K562 (cell line): Measurements from ENCODE around the gene DPEP2.

Experiments
- CBX8 ChIP-seq: fragments of 200-600 bp; sonication (generic); IDR thresholded peaks from 2 replicates; pipeline ENCODE4 v1.6.1; 2012; ENCODE audit warnings: borderline replicate concordance, mixed run types, low read depth, mild to moderate bottlenecking, moderate library complexity, mixed read lengths, low read length, control low read depth, inconsistent platforms; ENCODE audit not compliant: poor library complexity, severe bottlenecking; ENCODE audit errors: extremely low read depth
- EP300 ChIP-seq: IDR thresholded peaks from 2 replicates; pipeline ENCODE4 v1.6.1; 2012; ENCODE audit warnings: low read length, improper control_type of control experiment
- EZH2 ChIP-seq: IDR thresholded peaks from 2 replicates; pipeline ENCODE4 v1.6.1; 2012; ENCODE audit warnings: low read depth, mild to moderate bottlenecking, inconsistent platforms, low read length, borderline replicate concordance
- FOXK2 ChIP-seq, 2 experiments: fragments of 450-650 bp; IDR thresholded peaks in 1 of 2; conservative IDR thresholded peaks in 1 of 2; 2 replicates each; pipeline ENCODE4 v1.6.1; 2016; ENCODE audit warnings: low read depth in 2 of 2, mild to moderate bottlenecking in 1 of 2
- TCF7 ChIP-seq: sonication (generic); IDR thresholded peaks from 2 replicates; pipeline ENCODE4 v1.6.1; 2016; ENCODE audit warnings: antibody characterized with exemption, borderline replicate concordance
- ZFX ChIP-seq: sonication (generic); formaldehyde crosslinking; IDR thresholded peaks from 2 replicates; pipeline ENCODE4 v1.8.0; 2022; ENCODE audit warnings: mild to moderate bottlenecking, missing genetic modification reagents, moderate library complexity
- TF ChIP-seq, protein P1 (sequence below): fragments of 250-450 bp; sonication (Bioruptor Pico); IDR thresholded peaks from 2 replicates; pipeline ENCODE4 v1.8.0; 2021; ENCODE audit warnings: mild to moderate bottlenecking, moderate library complexity
- TF ChIP-seq, protein P2 (sequence below): sonication (generic); formaldehyde crosslinking; IDR thresholded peaks from 2 replicates; pipeline ENCODE4 v1.8.1; 2023; ENCODE audit warnings: mild to moderate bottlenecking, missing genetic modification reagents, moderate library complexity

GRCh38 chr16:68005786-68006286, 6.6 kb upstream of the DPEP2 start:
- TF ChIP-seq EZH2 (no peak), ZFX (no peak; the same call in 1 of the 2 replicates), EP300 (no peak), FOXK2 (conservative IDR thresholded peaks at IDR 0.05 in 1 of 2, IDR thresholded peaks at IDR 0.05 in 1 of 2; ENCODE audit: low read depth in 2 of 2) (no peak), TCF7 (no peak), CBX8 (no peak)
- TF ChIP-seq, protein P1, sequence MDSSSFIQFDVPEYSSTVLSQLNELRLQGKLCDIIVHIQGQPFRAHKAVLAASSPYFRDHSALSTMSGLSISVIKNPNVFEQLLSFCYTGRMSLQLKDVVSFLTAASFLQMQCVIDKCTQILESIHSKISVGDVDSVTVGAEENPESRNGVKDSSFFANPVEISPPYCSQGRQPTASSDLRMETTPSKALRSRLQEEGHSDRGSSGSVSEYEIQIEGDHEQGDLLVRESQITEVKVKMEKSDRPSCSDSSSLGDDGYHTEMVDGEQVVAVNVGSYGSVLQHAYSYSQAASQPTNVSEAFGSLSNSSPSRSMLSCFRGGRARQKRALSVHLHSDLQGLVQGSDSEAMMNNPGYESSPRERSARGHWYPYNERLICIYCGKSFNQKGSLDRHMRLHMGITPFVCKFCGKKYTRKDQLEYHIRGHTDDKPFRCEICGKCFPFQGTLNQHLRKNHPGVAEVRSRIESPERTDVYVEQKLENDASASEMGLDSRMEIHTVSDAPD (CRISPR knock-in tag): no peak
- TF ChIP-seq, protein P2, sequence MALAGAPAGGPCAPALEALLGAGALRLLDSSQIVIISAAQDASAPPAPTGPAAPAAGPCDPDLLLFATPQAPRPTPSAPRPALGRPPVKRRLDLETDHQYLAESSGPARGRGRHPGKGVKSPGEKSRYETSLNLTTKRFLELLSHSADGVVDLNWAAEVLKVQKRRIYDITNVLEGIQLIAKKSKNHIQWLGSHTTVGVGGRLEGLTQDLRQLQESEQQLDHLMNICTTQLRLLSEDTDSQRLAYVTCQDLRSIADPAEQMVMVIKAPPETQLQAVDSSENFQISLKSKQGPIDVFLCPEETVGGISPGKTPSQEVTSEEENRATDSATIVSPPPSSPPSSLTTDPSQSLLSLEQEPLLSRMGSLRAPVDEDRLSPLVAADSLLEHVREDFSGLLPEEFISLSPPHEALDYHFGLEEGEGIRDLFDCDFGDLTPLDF: no peak
